HepG2 (cell line): Measurements from ENCODE around the gene BEX5. TPM values are rescaled to one million over a fixed set of nuclear protein-coding genes. Genes with fewer than 3 reads are reported as not detected.

Source experiments
- ATAC-seq: fragments of 200-7000 bp; cut with Tn5 transposase; 3 replicates; pipeline ENCODE4 v1.9.1; 2020; ENCODE audit warnings: mild to moderate bottlenecking, moderate library complexity
- BruUV-seq: library from RNA; stranded (reverse); fragments of 400-500 nt; replicated peaks from 2 replicates; lab custom pipeline; 2021; lab: Mats Ljungman, UMichigan
- CTCF ChIA-PET: fragments of 300-600 bp; formaldehyde crosslinking; extraction: SDS; loops from one replicate; lab custom pipeline; 2021; ENCODE audit warnings: low total read pairs, inconsistent platforms, low intra/inter-chr PET ratio; lab: Yijun Ruan, JAX
- POLR2A ChIA-PET: fragments of 350-600 bp; sonication (Branson Sonifier 250); formaldehyde crosslinking; loops from one replicate; lab custom pipeline; 2020; ENCODE audit warnings: antibody characterized with exemption, inconsistent platforms; lab: Yijun Ruan, JAX
- DNase-seq: peaks from one replicate; pipeline ENCODE4 v3.0.0-alpha.2; 2015; ENCODE audit warnings: low spot score
- FAIRE-seq: peaks from 3 replicates; lab custom pipeline; 2011; peaks lifted over from hg19 to GRCh38; lab: Jason Lieb, UNC
- H2AFZ ChIP-seq: one replicate; pipeline ENCODE4 v1.6.1; 2011; ENCODE audit warnings: low read length, inconsistent platforms
- H3K27ac ChIP-seq: fragments of 300-600 bp; 3 replicates; pipeline ENCODE4 v1.8.0; 2011; ENCODE audit warnings: mixed run types, mild to moderate bottlenecking, mixed read lengths, low read length, inconsistent platforms; ENCODE audit not compliant: insufficient read depth; ENCODE audit errors: extremely low read length
- H3K27me3 ChIP-seq, 2 experiments: fragments of 200-600 bp in 1 of 2; 2 replicates in 1 of 2; 3 replicates in 1 of 2; pipeline versions ENCODE4 v1.6.0 to v1.8.0; 2011; ENCODE audit warnings: low read length in 2 of 2, mild to moderate bottlenecking in 2 of 2, moderate library complexity in 2 of 2, inconsistent platforms in 1 of 2; ENCODE audit not compliant: insufficient read depth in 2 of 2, control insufficient read depth in 1 of 2
- H3K36me3 ChIP-seq, 2 experiments: fragments of 200-600 bp in 1 of 2; replicated peaks in 1 of 2; 2 replicates in 1 of 2; 3 replicates in 1 of 2; pipeline versions ENCODE4 v1.5.1 to v1.8.0; 2011; ENCODE audit warnings: low read length in 2 of 2, inconsistent platforms in 1 of 2; ENCODE audit not compliant: insufficient read depth in 2 of 2, control insufficient read depth in 1 of 2
- H3K4me1 ChIP-seq: 2 replicates; pipeline ENCODE4 v1.5.1; 2012; ENCODE audit warnings: low read length, inconsistent platforms; ENCODE audit not compliant: insufficient read depth
- H3K4me2 ChIP-seq: 2 replicates; pipeline ENCODE4 v1.6.0; 2011; ENCODE audit warnings: low read depth, low read length, inconsistent platforms
- H3K4me3 ChIP-seq, 3 experiments: fragments of 200-600 bp in 1 of 3; sonication (generic), shearing (Covaris generic) in 1 of 3; replicated peaks in 1 of 3; 2 replicates each; pipeline ENCODE4 v1.5.1; 2011 to 2016; ENCODE audit warnings: low read length in 3 of 3, inconsistent platforms in 2 of 3, low read depth in 2 of 3, mild to moderate bottlenecking in 2 of 3, control low read depth in 1 of 3, mixed read lengths in 1 of 3; ENCODE audit not compliant: insufficient read depth in 1 of 3
- H3K79me2 ChIP-seq: one replicate; pipeline ENCODE4 v1.6.1; 2011; ENCODE audit warnings: low read length, inconsistent platforms; ENCODE audit not compliant: insufficient read depth
- H3K9ac ChIP-seq: 2 replicates; pipeline ENCODE4 v1.6.0; 2011; ENCODE audit warnings: mild to moderate bottlenecking, low read depth, low read length, inconsistent platforms; ENCODE audit not compliant: insufficient read depth
- H3K9me3 ChIP-seq: 2 replicates; pipeline ENCODE4 v1.5.1; 2012; ENCODE audit warnings: mild to moderate bottlenecking, low read length
- H4K20me1 ChIP-seq: 2 replicates; pipeline ENCODE4 v1.6.0; 2011; ENCODE audit warnings: inconsistent platforms, mild to moderate bottlenecking, low read length, moderate library complexity; ENCODE audit not compliant: insufficient read depth
- CHD2 ChIP-seq: IDR thresholded peaks from 2 replicates; pipeline ENCODE4 v1.6.1; 2011; ENCODE audit warnings: low read depth, low read length, improper control_type of control experiment
- KDM6A ChIP-seq: IDR thresholded peaks from 2 replicates; pipeline ENCODE4 v1.6.1; 2016; ENCODE audit warnings: low read depth
- PHB2 ChIP-seq: fragments of 450-650 bp; IDR thresholded peaks from 2 replicates; pipeline ENCODE4 v1.6.1; 2018; ENCODE audit not compliant: partially characterized antibody
- POGZ ChIP-seq: sonication (generic); formaldehyde crosslinking; IDR thresholded peaks from 2 replicates; pipeline ENCODE4 v1.4.0; 2020; ENCODE audit warnings: mild to moderate bottlenecking, missing genetic modification reagents
- TBL1XR1 ChIP-seq: fragments of 150-350 bp; IDR thresholded peaks from 2 replicates; pipeline ENCODE4 v1.6.1; 2014; ENCODE audit warnings: borderline replicate concordance, low read length; ENCODE audit not compliant: partially characterized antibody
- TRIM24 ChIP-seq: sonication (generic); formaldehyde crosslinking; IDR thresholded peaks from 2 replicates; pipeline ENCODE4 v1.8.0; 2022; ENCODE audit warnings: mild to moderate bottlenecking, missing genetic modification reagents
- ZNF337 ChIP-seq: sonication (generic); formaldehyde crosslinking; IDR thresholded peaks from 2 replicates; pipeline ENCODE4 v1.5.1; 2020; ENCODE audit warnings: missing genetic modification reagents, low read depth, mild to moderate bottlenecking, borderline replicate concordance
- ZNF576 ChIP-seq: sonication (generic); formaldehyde crosslinking; IDR thresholded peaks from 2 replicates; pipeline ENCODE4 v1.4.0; 2020; ENCODE audit warnings: mild to moderate bottlenecking, missing genetic modification reagents
- ZSCAN25 ChIP-seq: sonication (generic); formaldehyde crosslinking; IDR thresholded peaks from 2 replicates; pipeline ENCODE4 v1.8.0; 2022; ENCODE audit warnings: mild to moderate bottlenecking, missing genetic modification reagents
- WGBS: methylation state at CpG from one replicate; pipeline ENCODE4 v1.1.6; 2017; ENCODE audit warnings: low lambda C conversion rate; 5-methylcytosine and 5-hydroxymethylcytosine counted together
- in situ Hi-C: cut with HindIII; loops from 2 replicates; pipeline ENCODE4 v1.10.0; 2017; ENCODE audit warnings: low pct_unique_long_range_greater_than_20kb; ENCODE audit not compliant: extremely low pct_ligation_motif_present
- intact Hi-C: fragments of 100-400 bp; cut with micrococcal nuclease; formaldehyde crosslinking; loops from one replicate; pipeline ENCODE4 v1.10.0; 2022; ENCODE audit not compliant: unreplicated experiment
- polyA plus RNA-seq, 8 experiments: library from polyadenylated mRNA; depleted of rRNA in 3 of 8; stranded (reverse) in 7 of 8; unstranded in 1 of 8; fragments of >200 nt; fragmentation: Illumina TruSeq in 4 of 8; extraction: Trizol in 4 of 8; gene quantifications; 2 replicates each; pipeline versions ENCODE4 v1.2.1 to v1.2.3, GENCODE V29; 2011 to 2016; ENCODE audit warnings: low read depth in 4 of 8, missing spikeins in 1 of 8, mixed read lengths in 1 of 8; ENCODE audit not compliant: insufficient read depth in 1 of 8
- total RNA-seq, 5 experiments: library from RNA; depleted of rRNA; stranded (reverse); fragments of >200 nt; fragmentation: Illumina TruSeq; extraction: Trizol; gene quantifications; 2 replicates each; pipeline ENCODE4 v1.2.3, GENCODE V29; 2016; ENCODE audit warnings: low read depth in 1 of 5
- TF ChIP-seq, protein P1 (sequence below): sonication (generic); formaldehyde crosslinking; IDR thresholded peaks from 2 replicates; pipeline ENCODE4 v1.8.0; 2022; ENCODE audit warnings: mild to moderate bottlenecking, missing genetic modification reagents, moderate library complexity
- TF ChIP-seq, protein P2 (sequence below), 2 experiments: sonication (generic) in 1 of 2; formaldehyde crosslinking in 1 of 2; IDR thresholded peaks; 2 replicates each; pipeline versions ENCODE4 v1.4.0 to v1.6.1; 2016 to 2020; ENCODE audit warnings: borderline replicate concordance in 1 of 2, low read depth in 1 of 2, mild to moderate bottlenecking in 1 of 2, missing genetic modification reagents in 1 of 2

The BEX5 gene
- total and polyA plus RNA-seq, 2 of the 13 experiments (the other 11 are each of a cell fraction or from before 2014, with no cell fraction given), result not detected

- H3K4me3 ChIP-seq, result no peak overlapping the region
- H3K9ac ChIP-seq, result no peak overlapping the region
- H3K9me3 ChIP-seq, result no peaks in the 10 kb centered on the region
- intact Hi-C loops (no loop called here), in situ Hi-C loops (no loop called here)
- no peaks in the 10 kb centered on the region for H3K79me2 ChIP-seq
- TF ChIP-seq ZNF576 (CRISPR knock-in tag) (no peak), TRIM24 (no peak), ZSCAN25 (CRISPR knock-in tag) (no peak), TBL1XR1 (no peak), KDM6A (CRISPR knock-in tag) (no peak), PHB2 (no peak), ZNF337 (CRISPR knock-in tag) (no peak), POGZ (CRISPR knock-in tag) (no peak), CHD2 (no peak)
- TF ChIP-seq, protein P1, sequence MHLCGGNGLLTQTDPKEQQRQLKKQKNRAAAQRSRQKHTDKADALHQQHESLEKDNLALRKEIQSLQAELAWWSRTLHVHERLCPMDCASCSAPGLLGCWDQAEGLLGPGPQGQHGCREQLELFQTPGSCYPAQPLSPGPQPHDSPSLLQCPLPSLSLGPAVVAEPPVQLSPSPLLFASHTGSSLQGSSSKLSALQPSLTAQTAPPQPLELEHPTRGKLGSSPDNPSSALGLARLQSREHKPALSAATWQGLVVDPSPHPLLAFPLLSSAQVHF (CRISPR knock-in tag), result no peak
- TF ChIP-seq, protein P2, sequence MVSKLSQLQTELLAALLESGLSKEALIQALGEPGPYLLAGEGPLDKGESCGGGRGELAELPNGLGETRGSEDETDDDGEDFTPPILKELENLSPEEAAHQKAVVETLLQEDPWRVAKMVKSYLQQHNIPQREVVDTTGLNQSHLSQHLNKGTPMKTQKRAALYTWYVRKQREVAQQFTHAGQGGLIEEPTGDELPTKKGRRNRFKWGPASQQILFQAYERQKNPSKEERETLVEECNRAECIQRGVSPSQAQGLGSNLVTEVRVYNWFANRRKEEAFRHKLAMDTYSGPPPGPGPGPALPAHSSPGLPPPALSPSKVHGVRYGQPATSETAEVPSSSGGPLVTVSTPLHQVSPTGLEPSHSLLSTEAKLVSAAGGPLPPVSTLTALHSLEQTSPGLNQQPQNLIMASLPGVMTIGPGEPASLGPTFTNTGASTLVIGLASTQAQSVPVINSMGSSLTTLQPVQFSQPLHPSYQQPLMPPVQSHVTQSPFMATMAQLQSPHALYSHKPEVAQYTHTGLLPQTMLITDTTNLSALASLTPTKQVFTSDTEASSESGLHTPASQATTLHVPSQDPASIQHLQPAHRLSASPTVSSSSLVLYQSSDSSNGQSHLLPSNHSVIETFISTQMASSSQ (IDR thresholded peaks at IDR 0.05; ENCODE audit: low read depth), result no peak
- TF ChIP-seq, protein P2 (CRISPR knock-in tag; IDR thresholded peaks at IDR 0.05; ENCODE audit: borderline replicate concordance), result no peak
- ATAC-seq (no peak), DNase-seq (no peak), FAIRE-seq (no peak)
- no peaks in the 10 kb centered on the region for H3K4me1 ChIP-seq
- no peaks in the 10 kb centered on the region for H3K36me3 ChIP-seq
- no peaks in the 10 kb centered on the region for H4K20me1 ChIP-seq
- WGBS, result no CpG with 5 or more reads among the region's 2 CpGs
- CTCF ChIA-PET, result no interaction called here
- H3K4me2 ChIP-seq, result no peak overlapping the region
- no peak overlapping the region for H3K27ac ChIP-seq
- H2AFZ ChIP-seq, result no peak overlapping the region
- no peaks in the 10 kb centered on the region for H3K27me3 ChIP-seq
- POLR2A ChIA-PET, result no interaction called here
- no TSS peak for BruUV-seq
Measured at GRCh38 chrX:102115748-102116147, 40.0 kb downstream of the BEX5 start.
